Mucosa of descending colon (tissue), 3 donors: ENCODE data around the gene TSKU. TPM values are rescaled to one million over a fixed set of nuclear protein-coding genes. Genes with fewer than 3 reads are reported as not detected.
A peak's percentile ranks its signal among the peaks of the same experiment; 100 is the strongest.

Experiments used
- ATAC-seq: fragments of 200-7000 bp; cut with Tn5 transposase; one replicate; pipeline ENCODE4 v1.9.1; 2020; ENCODE audit warnings: mild to moderate bottlenecking, moderate library complexity
- DNase-seq, 3 donors: peaks; one replicate each; pipeline ENCODE4 v3.0.0-alpha.2; 2020
- H3K36me3 ChIP-seq: fragments of 200-600 bp; one replicate; pipeline ENCODE4 v1.8.0; 2021; ENCODE audit warnings: low read depth, mild to moderate bottlenecking
- H3K4me1 ChIP-seq: fragments of 200-600 bp; one replicate; pipeline ENCODE4 v1.8.0; 2021; ENCODE audit warnings: low read depth, mild to moderate bottlenecking
- H3K4me3 ChIP-seq: fragments of 200-600 bp; one replicate; pipeline ENCODE4 v1.8.0; 2021; ENCODE audit warnings: mild to moderate bottlenecking
- H3K9me3 ChIP-seq: fragments of 200-600 bp; one replicate; pipeline ENCODE4 v1.8.0; 2021; ENCODE audit warnings: mild to moderate bottlenecking
- intact Hi-C, 2 donors: fragments of 100-400 bp; cut with DNase I in 1 of 2; cut with micrococcal nuclease in 1 of 2; formaldehyde crosslinking; loops; one replicate each; pipeline versions ENCODE4 v1.11.0 to v1.11.1; 2022; cut with DNase I, micrococcal nuclease
- total RNA-seq, 3 donors: library from RNA; stranded (reverse); fragmentation: NEBNext Ultra II Directional in 2 of 3; extraction: Animal tissue kit (Norgen Biotek cat#: 25700) in 2 of 3; gene quantifications; one replicate each; pipeline versions ENCODE4 v1.2.1 to v1.2.4, GENCODE V29; 2021 to 2023
- TF ChIP-seq, protein P1 (sequence below): fragments of 200-600 bp; IDR thresholded peaks from one replicate; pipeline ENCODE4 v1.8.0; 2022; ENCODE audit warnings: antibody characterized with exemption, mild to moderate bottlenecking
- donor health status: DM: no; HTN: no; CAD: no; lungs with moderate emphysema.
- donor health status: DM: no; HTN: no; CAD: no.
- donor health status: DM: no; HTN: yes; CAD: no.

Gene TSKU
- total RNA-seq, 3 donors from 2014 or later, result 21.5 to 42.9 (median 41.8) TPM

DNA sequence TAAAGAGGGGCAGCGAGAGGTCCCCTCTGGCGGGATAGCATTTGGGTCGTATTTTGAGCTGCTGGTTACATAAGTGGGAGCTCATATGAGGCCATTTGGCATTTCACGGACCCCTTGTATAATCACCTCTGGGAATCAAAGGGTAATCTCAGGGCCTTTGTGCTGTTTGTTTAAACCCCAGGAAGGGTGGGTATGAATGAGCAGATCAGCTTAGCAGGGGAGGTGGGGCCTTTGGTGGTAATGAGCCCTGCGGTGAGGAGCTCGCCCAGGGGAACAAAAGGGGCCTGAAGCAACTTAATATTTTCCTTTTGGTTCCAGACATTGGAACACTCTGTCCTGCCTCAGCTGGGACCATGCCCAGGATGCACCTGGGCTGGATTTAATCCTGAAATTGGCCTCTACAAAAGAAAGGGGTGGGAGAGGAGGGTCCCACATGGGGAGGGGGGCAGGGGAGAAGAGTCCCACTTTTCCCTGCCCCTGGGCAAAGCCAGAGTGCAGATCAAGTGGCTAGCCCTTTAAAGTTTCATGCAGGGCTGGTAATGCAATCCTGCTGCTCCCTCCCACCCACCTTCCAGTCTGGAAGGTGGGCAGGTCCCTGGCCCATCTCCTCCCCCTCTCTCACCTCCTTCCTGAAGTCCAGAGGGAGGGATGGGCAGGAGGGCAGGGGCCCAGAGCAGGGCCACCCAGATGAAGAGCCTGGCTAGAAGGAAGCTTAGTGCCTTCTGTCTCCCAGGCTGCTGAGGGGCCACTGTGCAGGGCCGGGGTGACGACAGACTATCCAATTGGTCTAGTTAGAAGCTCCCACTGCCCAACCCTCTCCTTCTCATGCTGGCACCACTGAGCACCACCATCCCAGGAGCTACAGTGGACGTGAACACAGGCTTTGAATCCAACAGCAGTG, 10.5 kb downstream of the TSKU start:
- DNase-seq, result peak in 1 of 3 donors; percentile 1
- Histone ChIP-seq H3K36me3 (no peaks in the 10 kb centered on the region), H3K4me3 (no peak overlapping the region), H3K4me1 (peaks cover 20% of the 10 kb centered on the region), H3K9me3 (no peaks in the 10 kb centered on the region)
- no peak for ATAC-seq
- intact Hi-C loops, result no loop called here
- TF ChIP-seq, protein P1, sequence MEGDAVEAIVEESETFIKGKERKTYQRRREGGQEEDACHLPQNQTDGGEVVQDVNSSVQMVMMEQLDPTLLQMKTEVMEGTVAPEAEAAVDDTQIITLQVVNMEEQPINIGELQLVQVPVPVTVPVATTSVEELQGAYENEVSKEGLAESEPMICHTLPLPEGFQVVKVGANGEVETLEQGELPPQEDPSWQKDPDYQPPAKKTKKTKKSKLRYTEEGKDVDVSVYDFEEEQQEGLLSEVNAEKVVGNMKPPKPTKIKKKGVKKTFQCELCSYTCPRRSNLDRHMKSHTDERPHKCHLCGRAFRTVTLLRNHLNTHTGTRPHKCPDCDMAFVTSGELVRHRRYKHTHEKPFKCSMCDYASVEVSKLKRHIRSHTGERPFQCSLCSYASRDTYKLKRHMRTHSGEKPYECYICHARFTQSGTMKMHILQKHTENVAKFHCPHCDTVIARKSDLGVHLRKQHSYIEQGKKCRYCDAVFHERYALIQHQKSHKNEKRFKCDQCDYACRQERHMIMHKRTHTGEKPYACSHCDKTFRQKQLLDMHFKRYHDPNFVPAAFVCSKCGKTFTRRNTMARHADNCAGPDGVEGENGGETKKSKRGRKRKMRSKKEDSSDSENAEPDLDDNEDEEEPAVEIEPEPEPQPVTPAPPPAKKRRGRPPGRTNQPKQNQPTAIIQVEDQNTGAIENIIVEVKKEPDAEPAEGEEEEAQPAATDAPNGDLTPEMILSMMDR, result no peak

- no peaks in the 10 kb centered on the region for H3K36me3 ChIP-seq
Observed at GRCh38 chr11:76794371-76795289, 11.5 kb downstream of the TSKU start.

GRCh38 chr11:76795290-76795935, 12.3 kb downstream of the TSKU start:
- TF ChIP-seq, protein P1, result no peak
- Histone ChIP-seq H3K4me1 (peaks cover 14% of the 10 kb centered on the region), H3K4me3 (no peak overlapping the region), H3K36me3 (no peaks in the 10 kb centered on the region), H3K9me3 (no peaks in the 10 kb centered on the region)
- DNase-seq (peak in 1 of 3 donors; percentile 2), ATAC-seq (no peak)
- intact Hi-C loops, result loop anchor here (5.0 kb wide), 1 partner anchor 63 kb away; no protein-coding TSS in a partner anchor

More at GRCh38 chr11:76794371-76795289, 11.5 kb downstream of the TSKU start:
- Histone ChIP-seq H3K4me1 (peaks cover 15% of the 10 kb centered on the region), H3K9me3 (no peaks in the 10 kb centered on the region), H3K4me3 (no peak overlapping the region)
- TF ChIP-seq, protein P1, result no peak
- intact Hi-C loops, result loop anchor here (5.0 kb wide), 1 partner anchor 62 kb away; no protein-coding TSS in a partner anchor
- ATAC-seq, result no peak
- DNase-seq, result no peak

- no peaks in the 10 kb centered on the region for H3K36me3 ChIP-seq
- ATAC-seq (no peak), DNase-seq (peak in 1 of 3 donors; percentile 5)
- intact Hi-C loops, result loop anchor here (5.0 kb wide), 1 partner anchor 64 kb away; no protein-coding TSS in a partner anchor
- no peaks in the 10 kb centered on the region for H3K9me3 ChIP-seq
- H3K4me1 ChIP-seq, result peaks cover 14% of the 10 kb centered on the region
- TF ChIP-seq, protein P1, result no peak
- H3K4me3 ChIP-seq, result no peak overlapping the region
Observed at GRCh38 chr11:76795936-76796441, 12.8 kb downstream of the TSKU start.
